ENCODE results near the gene TJAP1.
"Not testable (repeated sequence)": the region's sequence is repeated elsewhere in the genome, so short reads cannot be mapped to it uniquely, and the experiment has no call there.

The TJAP1 gene

GRCh38 chr6:43506667-43507471 is 29.5 kb downstream of the TJAP1 start:
- peak; percentile 71 for DNase-seq

- no peak for DNase-seq
Measured at GRCh38 chr6:43508481-43509141, 31.2 kb downstream of the TJAP1 start.

GRCh38 chr6:43509142-43509983 is 32.0 kb downstream of the TJAP1 start:
- no peak for DNase-seq

GRCh38 chr6:43509984-43510826 is 32.8 kb downstream of the TJAP1 start, which contains the start of gene LRRC73:
Gene LRRC73, minus strand, starts transcription at chr6:43510346. Its CDS starts 561 bp downstream, at chr6:43509785.
- DNase-seq = peak; percentile 76

GRCh38 chr6:43510827-43511163 is 33.4 kb downstream of the TJAP1 start:
- DNase-seq = no peak

GRCh38 chr6:43511824-43512415 is 34.5 kb downstream of the TJAP1 start:
- no peak for DNase-seq

GRCh38 chr6:43515808-43516207 is 38.4 kb downstream of the TJAP1 start:
- no peak for DNase-seq

- DNase-seq = no peak
Measured at GRCh38 chr6:43516367-43516696, 39.0 kb downstream of the TJAP1 start.

GRCh38 chr6:43516697-43517504 is 39.5 kb downstream of the TJAP1 start, which contains the start of the genes POLR1C and YIPF3:
Gene POLR1C, plus strand, starts transcription at chr6:43517089. Its CDS starts 21 bp downstream, at chr6:43517110.
Gene YIPF3, minus strand, starts transcription at chr6:43516926. Its CDS starts 119 bp downstream, at chr6:43516807.
- DNase-seq = peak; percentile 97

- no peak for DNase-seq
Measured at GRCh38 chr6:43517505-43518357, 40.4 kb downstream of the TJAP1 start.

- no peak for DNase-seq
Measured at GRCh38 chr6:43520097-43520496, 42.7 kb downstream of the TJAP1 start.

- no peak for DNase-seq
Measured at GRCh38 chr6:43521836-43522235, 44.5 kb downstream of the TJAP1 start.

GRCh38 chr6:43522547-43523261 is 45.3 kb downstream of the TJAP1 start:
- no peak for DNase-seq

- no peak for DNase-seq
Measured at GRCh38 chr6:43523284-43523683, 45.9 kb downstream of the TJAP1 start.

GRCh38 chr6:43524483-43524961 is 47.2 kb downstream of the TJAP1 start:
- DNase-seq = no peak

GRCh38 chr6:43532201-43532600 is 54.8 kb downstream of the TJAP1 start:
- DNase-seq = no peak

- not testable (repeated sequence) for DNase-seq
Measured at GRCh38 chr6:43538986-43539385, 61.6 kb downstream of the TJAP1 start.

GRCh38 chr6:43539409-43539808 is 62.0 kb downstream of the TJAP1 start:
- DNase-seq = not testable (repeated sequence)

- no peak for DNase-seq
Measured at GRCh38 chr6:43540507-43540906, 63.1 kb downstream of the TJAP1 start.

Data from fibroblast of skin of right biceps (primary cell).